ENCODE measurements around the gene RAPSN.

DNA sequence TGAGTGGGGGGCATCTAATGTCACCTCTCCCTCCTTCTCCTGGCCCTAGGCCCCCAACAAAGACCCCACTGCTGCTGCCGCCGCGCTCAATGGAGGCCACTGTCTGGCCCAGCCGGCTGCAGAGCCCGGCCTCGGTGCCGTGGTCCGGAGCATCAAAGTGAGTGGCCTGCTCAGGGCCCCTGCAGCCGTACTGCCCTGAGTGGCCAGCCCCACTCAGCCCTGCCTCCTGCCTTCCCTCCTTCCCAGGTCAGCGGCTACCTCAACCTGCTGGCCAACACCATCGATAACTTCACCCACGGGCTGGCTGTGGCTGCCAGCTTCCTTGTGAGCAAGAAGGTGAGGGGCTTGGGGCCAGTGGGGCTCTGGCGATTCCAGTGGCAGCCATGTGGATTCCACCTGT, 35.6 kb downstream of the RAPSN start:
- TF ChIP-seq, protein P1, sequence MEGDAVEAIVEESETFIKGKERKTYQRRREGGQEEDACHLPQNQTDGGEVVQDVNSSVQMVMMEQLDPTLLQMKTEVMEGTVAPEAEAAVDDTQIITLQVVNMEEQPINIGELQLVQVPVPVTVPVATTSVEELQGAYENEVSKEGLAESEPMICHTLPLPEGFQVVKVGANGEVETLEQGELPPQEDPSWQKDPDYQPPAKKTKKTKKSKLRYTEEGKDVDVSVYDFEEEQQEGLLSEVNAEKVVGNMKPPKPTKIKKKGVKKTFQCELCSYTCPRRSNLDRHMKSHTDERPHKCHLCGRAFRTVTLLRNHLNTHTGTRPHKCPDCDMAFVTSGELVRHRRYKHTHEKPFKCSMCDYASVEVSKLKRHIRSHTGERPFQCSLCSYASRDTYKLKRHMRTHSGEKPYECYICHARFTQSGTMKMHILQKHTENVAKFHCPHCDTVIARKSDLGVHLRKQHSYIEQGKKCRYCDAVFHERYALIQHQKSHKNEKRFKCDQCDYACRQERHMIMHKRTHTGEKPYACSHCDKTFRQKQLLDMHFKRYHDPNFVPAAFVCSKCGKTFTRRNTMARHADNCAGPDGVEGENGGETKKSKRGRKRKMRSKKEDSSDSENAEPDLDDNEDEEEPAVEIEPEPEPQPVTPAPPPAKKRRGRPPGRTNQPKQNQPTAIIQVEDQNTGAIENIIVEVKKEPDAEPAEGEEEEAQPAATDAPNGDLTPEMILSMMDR (tag by site-specific recombination; IDR thresholded peaks at IDR 0.05): no peak
- TF ChIP-seq ZNF416 (tag by site-specific recombination; IDR thresholded peaks at IDR 0.05): no peak
- TF ChIP-seq ZNF140 (tag by site-specific recombination; IDR thresholded peaks at IDR 0.05): no peak
- TF ChIP-seq, protein P2, sequence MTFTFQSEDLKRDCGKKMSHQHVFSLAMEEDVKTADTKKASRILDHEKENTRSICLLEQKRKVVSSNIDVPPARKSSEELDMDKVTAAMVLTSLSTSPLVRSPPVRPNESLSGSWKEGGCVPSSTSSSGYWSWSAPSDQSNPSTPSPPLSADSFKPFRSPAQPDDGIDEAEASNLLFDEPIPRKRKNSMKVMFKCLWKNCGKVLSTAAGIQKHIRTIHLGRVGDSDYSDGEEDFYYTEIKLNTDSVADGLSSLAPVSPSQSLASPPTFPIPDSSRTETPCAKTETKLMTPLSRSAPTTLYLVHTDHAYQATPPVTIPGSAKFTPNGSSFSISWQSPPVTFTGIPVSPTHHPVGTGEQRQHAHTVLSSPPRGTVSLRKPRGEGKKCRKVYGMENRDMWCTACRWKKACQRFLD (tag by site-specific recombination; IDR thresholded peaks at IDR 0.05): no peak
- TF ChIP-seq ZNF366 (tag by site-specific recombination; conservative IDR thresholded peaks at IDR 0.05): no peak
- no peak for TF ChIP-seq ZNF335 (tag by site-specific recombination; conservative IDR thresholded peaks at IDR 0.05)
- TF ChIP-seq, protein P3, sequence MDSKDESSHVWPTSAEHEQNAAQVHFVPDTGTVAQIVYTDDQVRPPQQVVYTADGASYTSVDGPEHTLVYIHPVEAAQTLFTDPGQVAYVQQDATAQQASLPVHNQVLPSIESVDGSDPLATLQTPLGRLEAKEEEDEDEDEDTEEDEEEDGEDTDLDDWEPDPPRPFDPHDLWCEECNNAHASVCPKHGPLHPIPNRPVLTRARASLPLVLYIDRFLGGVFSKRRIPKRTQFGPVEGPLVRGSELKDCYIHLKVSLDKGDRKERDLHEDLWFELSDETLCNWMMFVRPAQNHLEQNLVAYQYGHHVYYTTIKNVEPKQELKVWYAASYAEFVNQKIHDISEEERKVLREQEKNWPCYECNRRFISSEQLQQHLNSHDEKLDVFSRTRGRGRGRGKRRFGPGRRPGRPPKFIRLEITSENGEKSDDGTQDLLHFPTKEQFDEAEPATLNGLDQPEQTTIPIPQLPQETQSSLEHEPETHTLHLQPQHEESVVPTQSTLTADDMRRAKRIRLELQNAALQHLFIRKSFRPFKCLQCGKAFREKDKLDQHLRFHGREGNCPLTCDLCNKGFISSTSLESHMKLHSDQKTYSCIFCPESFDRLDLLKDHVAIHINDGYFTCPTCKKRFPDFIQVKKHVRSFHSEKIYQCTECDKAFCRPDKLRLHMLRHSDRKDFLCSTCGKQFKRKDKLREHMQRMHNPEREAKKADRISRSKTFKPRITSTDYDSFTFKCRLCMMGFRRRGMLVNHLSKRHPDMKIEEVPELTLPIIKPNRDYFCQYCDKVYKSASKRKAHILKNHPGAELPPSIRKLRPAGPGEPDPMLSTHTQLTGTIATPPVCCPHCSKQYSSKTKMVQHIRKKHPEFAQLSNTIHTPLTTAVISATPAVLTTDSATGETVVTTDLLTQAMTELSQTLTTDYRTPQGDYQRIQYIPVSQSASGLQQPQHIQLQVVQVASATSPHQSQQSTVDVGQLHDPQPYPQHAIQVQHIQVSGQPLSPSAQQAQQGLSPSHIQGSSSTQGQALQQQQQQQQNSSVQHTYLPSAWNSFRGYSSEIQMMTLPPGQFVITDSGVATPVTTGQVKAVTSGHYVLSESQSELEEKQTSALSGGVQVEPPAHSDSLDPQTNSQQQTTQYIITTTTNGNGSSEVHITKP (tag by site-specific recombination; IDR thresholded peaks at IDR 0.05): no peak
